B cell (primary cell): ENCODE results near the gene DCDC1. TPM values are rescaled to one million over a fixed set of nuclear protein-coding genes. Genes with fewer than 3 reads are reported as not detected.

Experiments
- ATAC-seq: fragments of 200-7000 bp; cut with Tn5 transposase; one replicate; pipeline ENCODE4 v1.10.0; 2021; ENCODE audit warnings: low read depth, mild to moderate bottlenecking, moderate number of reproducible peaks, moderate library complexity
- CTCF ChIA-PET: fragments of 350-600 bp; sonication (Branson Sonifier 250); formaldehyde crosslinking; loops from one replicate; lab custom pipeline; 2021; ENCODE audit warnings: antibody characterized with exemption, inconsistent platforms; lab: Charles Lee
- POLR2A ChIA-PET: fragments of 350-600 bp; sonication (Branson Sonifier 250); formaldehyde crosslinking; loops from one replicate; lab custom pipeline; 2021; ENCODE audit warnings: antibody characterized with exemption; lab: Charles Lee
- DNase-seq: peaks from one replicate; pipeline ENCODE4 v3.0.0; 2013
- H2AFZ ChIP-seq: 2 replicates; pipeline ENCODE4 v1.6.1; 2012; ENCODE audit warnings: mild to moderate bottlenecking, low read depth, low read length; ENCODE audit not compliant: insufficient read depth, poor library complexity, severe bottlenecking
- H3K27ac ChIP-seq, 2 donors: 1 replicate in 1 of 2; 2 replicates in 1 of 2; pipeline ENCODE4 v1.5.1; 2012 to 2013; ENCODE audit warnings: low read length in 2 of 2, mild to moderate bottlenecking in 2 of 2, moderate library complexity in 1 of 2
- H3K27me3 ChIP-seq, 4 experiments: fragments of 200-600 bp in 1 of 4; sonication (generic) in 1 of 4; replicated peaks in 1 of 4; 1 replicate in 2 of 4; 2 replicates in 2 of 4; pipeline versions ENCODE4 v1.6.1 to v1.7.0; 2013 to 2016; ENCODE audit warnings: low read length in 3 of 4, mild to moderate bottlenecking in 2 of 4, mixed read lengths in 1 of 4, moderate library complexity in 1 of 4; ENCODE audit not compliant: insufficient read depth in 4 of 4, control insufficient read depth in 3 of 4; ENCODE audit errors: control extremely low read depth in 1 of 4
- H3K36me3 ChIP-seq, 2 experiments: replicated peaks in 1 of 2; 1 replicate in 1 of 2; 2 replicates in 1 of 2; pipeline versions ENCODE4 v1.6.1 to v1.7.1; 2013; ENCODE audit warnings: low read length in 1 of 2; ENCODE audit not compliant: insufficient read depth in 2 of 2, control insufficient read depth in 1 of 2; ENCODE audit errors: control extremely low read depth in 1 of 2, extremely low read depth in 1 of 2
- H3K4me1 ChIP-seq, 2 donors: fragments of 200-600 bp in 1 of 2; sonication (generic) in 1 of 2; 1 replicate in 1 of 2; 2 replicates in 1 of 2; pipeline versions ENCODE4 v1.5.1 to v1.6.1; 2013 to 2017; ENCODE audit warnings: low read length in 2 of 2; ENCODE audit not compliant: control insufficient read depth in 2 of 2, insufficient read depth in 2 of 2
- H3K4me2 ChIP-seq: replicated peaks from 2 replicates; pipeline ENCODE3; 2012; ENCODE audit warnings: mild to moderate bottlenecking, low read depth, low read length; ENCODE audit not compliant: poor library complexity, severe bottlenecking
- H3K4me3 ChIP-seq, 5 experiments: fragments of 200-600 bp in 1 of 5; sonication (generic) in 1 of 5; 1 replicate in 3 of 5; 2 replicates in 2 of 5; pipeline versions ENCODE4 v1.5.1 to v1.7.0; 2011 to 2016; ENCODE audit warnings: low read length in 4 of 5, mild to moderate bottlenecking in 4 of 5, low read depth in 2 of 5, control low read depth in 1 of 5, moderate library complexity in 1 of 5; ENCODE audit not compliant: insufficient read depth in 1 of 5; ENCODE audit errors: control extremely low read depth in 1 of 5, extremely low read depth in 1 of 5
- H3K79me2 ChIP-seq: fragments of 200-600 bp; sonication (generic); one replicate; pipeline ENCODE4 v1.6.0; 2016; ENCODE audit warnings: low read length; ENCODE audit not compliant: control insufficient read depth, insufficient read depth
- H3K9ac ChIP-seq: fragments of 200-600 bp; sonication (generic); 2 replicates; pipeline ENCODE4 v1.6.1; 2017; ENCODE audit warnings: mild to moderate bottlenecking, low read length, moderate library complexity
- H3K9me3 ChIP-seq, 3 donors: one replicate each; pipeline versions ENCODE4 v1.6.1 to v1.7.1; 2013; ENCODE audit warnings: low read length in 2 of 3; ENCODE audit not compliant: control insufficient read depth in 2 of 3, insufficient read depth in 1 of 3; ENCODE audit errors: control extremely low read depth in 1 of 3
- H4K20me1 ChIP-seq: 2 replicates; pipeline ENCODE4 v1.6.0; 2012; ENCODE audit warnings: mild to moderate bottlenecking, low read length; ENCODE audit not compliant: insufficient read depth, control insufficient read depth, poor library complexity, severe bottlenecking
- H3K27ac Mint-ChIP-seq: one replicate; pipeline ENCODE4 v1.8.0; 2021; ENCODE audit warnings: mixed read lengths
- H3K27me3 Mint-ChIP-seq: one replicate; pipeline ENCODE4 v1.8.0; 2021; ENCODE audit warnings: mixed read lengths
- H3K4me1 Mint-ChIP-seq: one replicate; pipeline ENCODE4 v1.8.0; 2021; ENCODE audit warnings: mixed read lengths
- H3K4me3 Mint-ChIP-seq: one replicate; pipeline ENCODE4 v1.8.0; 2021; ENCODE audit warnings: mixed read lengths
- H3K9me3 Mint-ChIP-seq: one replicate; pipeline ENCODE4 v1.8.0; 2022; ENCODE audit warnings: mixed read lengths; ENCODE audit not compliant: insufficient read depth
- CTCF ChIP-seq: fragments of 200-600 bp; IDR thresholded peaks from one replicate; pipeline ENCODE4 v1.8.0; 2022; ENCODE audit warnings: antibody characterized with exemption, mild to moderate bottlenecking
- EZH2 ChIP-seq: IDR thresholded peaks from 2 replicates; pipeline ENCODE4 v1.6.1; 2012; ENCODE audit warnings: borderline replicate concordance, low read depth, mild to moderate bottlenecking, moderate library complexity, low read length; ENCODE audit not compliant: insufficient read depth, poor library complexity, severe bottlenecking
- WGBS: methylation state at CpG from one replicate; pipeline ENCODE4 v1.1.5; 2013; ENCODE audit warnings: missing lambda C conversion rate; ENCODE audit not compliant: insufficient coverage; 5-methylcytosine and 5-hydroxymethylcytosine counted together
- intact Hi-C: fragments of 100-400 bp; cut with micrococcal nuclease; formaldehyde crosslinking; loops from one replicate; pipeline ENCODE4 v1.10.0; 2022
- polyA plus RNA-seq: library from polyadenylated mRNA; depleted of rRNA; stranded (reverse); fragments of >200 nt; gene quantifications from 2 replicates; pipeline ENCODE4 v1.2.3, GENCODE V29; 2012
- total RNA-seq, 2 donors: library from RNA; stranded (reverse); fragments of 120-200 nt in 1 of 2; gene quantifications; 1 replicate in 1 of 2; 2 replicates in 1 of 2; pipeline versions ENCODE4 v1.2.3 to v1.2.4, GENCODE V29; 2013 to 2022

DCDC1 gene
- total and polyA plus RNA-seq, 2 donors (not counting 1 experiment from before 2014, with no cell fraction given) = not detected

- intact Hi-C loops = no loop called here
- POLR2A ChIA-PET = no interaction called here
- no peak for DNase-seq
- no peaks in the 10 kb centered on the region for H3K4me1 Mint-ChIP-seq
- WGBS = no CpG with 5 or more reads among the region's 6 CpGs
- H3K27ac Mint-ChIP-seq = no peak overlapping the region
- Histone ChIP-seq H3K9me3 (no peaks in the 10 kb centered on the region), H3K4me2 (no peak overlapping the region), H3K27me3 (no peaks in the 10 kb centered on the region), H3K27ac (no peak overlapping the region), H2AFZ (no peak overlapping the region), H3K9ac (no peak overlapping the region), H3K36me3 (no peaks in the 10 kb centered on the region), H4K20me1 (no peaks in the 10 kb centered on the region), H3K4me3 (no peak overlapping the region), H3K4me1 (no peaks in the 10 kb centered on the region), H3K79me2 (no peaks in the 10 kb centered on the region)
- H3K27me3 Mint-ChIP-seq = no peaks in the 10 kb centered on the region
- H3K9me3 Mint-ChIP-seq = no peaks in the 10 kb centered on the region
- no peak overlapping the region for H3K4me3 Mint-ChIP-seq
- TF ChIP-seq EZH2 (no peak), CTCF (no peak)
- CTCF ChIA-PET = no interaction called here
- ATAC-seq = no peak
Measured at GRCh38 chr11:30983776-30984441, 385.6 kb downstream of the DCDC1 start.

- DNase-seq = no peak
- no peak overlapping the region for H2AFZ ChIP-seq
- no peak overlapping the region for H3K4me2 ChIP-seq
- H3K36me3 ChIP-seq = no peaks in the 10 kb centered on the region
- no peak overlapping the region for H3K27ac ChIP-seq
- no CpG with 5 or more reads among the region's 2 CpGs for WGBS
- H3K9ac ChIP-seq = no peak overlapping the region
- H3K4me3 ChIP-seq = no peak overlapping the region
- Mint-ChIP-seq H3K27me3 (no peaks in the 10 kb centered on the region), H3K4me3 (no peak overlapping the region), H3K27ac (no peak overlapping the region), H3K4me1 (no peaks in the 10 kb centered on the region), H3K9me3 (no peaks in the 10 kb centered on the region)
- no peaks in the 10 kb centered on the region for H4K20me1 ChIP-seq
- no peaks in the 10 kb centered on the region for H3K4me1 ChIP-seq
- no peak for TF ChIP-seq CTCF
- no peak for TF ChIP-seq EZH2
- intact Hi-C loops = no loop called here
- H3K9me3 ChIP-seq = no peaks in the 10 kb centered on the region
- ChIA-PET POLR2A (no interaction called here), CTCF (no interaction called here)
- H3K27me3 ChIP-seq = no peaks in the 10 kb centered on the region
- ATAC-seq = no peak
- no peaks in the 10 kb centered on the region for H3K79me2 ChIP-seq
Measured at GRCh38 chr11:30983143-30983542, 386.4 kb downstream of the DCDC1 start.
